A673 (cell line): ENCODE data around the gene TWSG1. TPM values are rescaled to one million over a fixed set of nuclear protein-coding genes. Genes with fewer than 3 reads are reported as not detected.

Experiments used
- Bru-seq: library from RNA; stranded (reverse); fragments of 400-500 nt; gene quantifications from one replicate; lab custom pipeline; 2021; lab: Mats Ljungman, UMichigan
- BruChase-seq, 2 experiments: library from RNA; stranded (reverse); fragments of 400-500 nt; gene quantifications; one replicate each; lab custom pipeline; 2021; lab: Mats Ljungman, UMichigan
- BruUV-seq: library from RNA; stranded (reverse); fragments of 400-500 nt; replicated peaks from 2 replicates; lab custom pipeline; 2021; lab: Mats Ljungman, UMichigan
- CTCF ChIA-PET: fragments of 300-600 bp; sonication (Branson Sonifier 250); formaldehyde crosslinking; loops from one replicate; lab custom pipeline; 2022; ENCODE audit warnings: antibody characterized with exemption; lab: Charles Lee
- POLR2A ChIA-PET: fragments of 300-600 bp; sonication (Branson Sonifier 250); formaldehyde crosslinking; loops from one replicate; lab custom pipeline; 2022; ENCODE audit warnings: antibody characterized with exemption; ENCODE audit not compliant: low non-redundant PET; lab: Charles Lee
- DNase-seq: peaks from one replicate; pipeline ENCODE4 v3.0.0-alpha.2; 2015; ENCODE audit warnings: low spot score
- H3K27ac ChIP-seq: fragments of 200-600 bp; sonication (generic); 2 replicates; pipeline ENCODE4 v1.5.1; 2016; ENCODE audit warnings: mixed run types, low read depth, mild to moderate bottlenecking, mixed read lengths, antibody characterized with exemption, low read length; ENCODE audit not compliant: poor library complexity, severe bottlenecking
- H3K27me3 ChIP-seq: fragments of 200-600 bp; sonication (generic); replicated peaks from 2 replicates; pipeline ENCODE4 v1.6.1; 2017; ENCODE audit warnings: mixed run types, low read depth, mild to moderate bottlenecking, mixed read lengths, antibody characterized with exemption, low read length; ENCODE audit not compliant: insufficient read depth, poor library complexity
- H3K36me3 ChIP-seq: fragments of 200-600 bp; sonication (generic); 2 replicates; pipeline ENCODE4 v1.6.1; 2016; ENCODE audit warnings: mixed run types, mild to moderate bottlenecking, mixed read lengths, antibody characterized with exemption, low read length; ENCODE audit not compliant: insufficient read depth, poor library complexity, severe bottlenecking
- H3K4me1 ChIP-seq: fragments of 200-600 bp; sonication (generic); 2 replicates; pipeline ENCODE4 v1.6.1; 2017; ENCODE audit warnings: mixed run types, mild to moderate bottlenecking, mixed read lengths, antibody characterized with exemption, low read length; ENCODE audit not compliant: insufficient read depth, poor library complexity, severe bottlenecking
- H3K4me3 ChIP-seq: fragments of 200-600 bp; sonication (generic); 2 replicates; pipeline ENCODE4 v1.5.1; 2016; ENCODE audit warnings: low read depth, mixed run types, mild to moderate bottlenecking, mixed read lengths, low read length; ENCODE audit not compliant: poor library complexity, severe bottlenecking
- H3K9me3 ChIP-seq: fragments of 200-600 bp; sonication (generic); 2 replicates; pipeline ENCODE4 v1.6.1; 2016; ENCODE audit warnings: mixed run types, low read depth, mild to moderate bottlenecking, mixed read lengths, antibody characterized with exemption, low read length; ENCODE audit not compliant: poor library complexity, severe bottlenecking
- EZH2 ChIP-seq: fragments of 200-600 bp; sonication (generic); IDR thresholded peaks from 2 replicates; pipeline ENCODE4 v1.6.1; 2017; ENCODE audit warnings: borderline replicate concordance, low read depth, mild to moderate bottlenecking, mixed read lengths, antibody characterized with exemption, low read length; ENCODE audit not compliant: poor library complexity, severe bottlenecking
- intact Hi-C: fragments of 100-400 bp; cut with micrococcal nuclease; formaldehyde crosslinking; loops from one replicate; pipeline ENCODE4 v1.10.0; 2022; ENCODE audit not compliant: unreplicated experiment
- long read RNA-seq: library from polyadenylated mRNA; stranded (forward); transcript quantifications from one replicate; pipeline ENCODE4 v2.0.0, GENCODE V29; 2022
- total RNA-seq: library from RNA; stranded (reverse); gene quantifications from 2 replicates; pipeline ENCODE4 v1.2.3, GENCODE V29; 2021
- TF ChIP-seq, protein P1 (sequence below): fragments of 300-800, 200-600 bp; sonication (generic); conservative IDR thresholded peaks from 2 replicates; pipeline ENCODE4 v1.5.1; 2017; ENCODE audit warnings: low read depth, mild to moderate bottlenecking, antibody characterized with exemption, low read length, moderate library complexity, mixed read lengths

TWSG1 gene
- total RNA-seq, result 33.6 and 34.9 TPM in 2 replicates
- Bru-seq, nascent RNA, result percentile 77 among the genes with signal in this experiment
- BruChase-seq, experiment 1, labeled RNA remaining after a 2-hour chase, result percentile 72 among the genes with signal in this experiment
- BruChase-seq, experiment 2, labeled RNA remaining after a 6-hour chase, result percentile 83 among the genes with signal in this experiment
- long read RNA-seq, transcript TWSG1-201 (5 exons, 3,756 nt), result major isoform, 105 of 141 reads
- long read RNA-seq, partial matches to known transcripts, result 4 of 141 reads
- long read RNA-seq, other reads (novel, unspliced or antisense), result 30 of 141 reads

- peak; percentile 98 for DNase-seq
- TF ChIP-seq, protein P1, sequence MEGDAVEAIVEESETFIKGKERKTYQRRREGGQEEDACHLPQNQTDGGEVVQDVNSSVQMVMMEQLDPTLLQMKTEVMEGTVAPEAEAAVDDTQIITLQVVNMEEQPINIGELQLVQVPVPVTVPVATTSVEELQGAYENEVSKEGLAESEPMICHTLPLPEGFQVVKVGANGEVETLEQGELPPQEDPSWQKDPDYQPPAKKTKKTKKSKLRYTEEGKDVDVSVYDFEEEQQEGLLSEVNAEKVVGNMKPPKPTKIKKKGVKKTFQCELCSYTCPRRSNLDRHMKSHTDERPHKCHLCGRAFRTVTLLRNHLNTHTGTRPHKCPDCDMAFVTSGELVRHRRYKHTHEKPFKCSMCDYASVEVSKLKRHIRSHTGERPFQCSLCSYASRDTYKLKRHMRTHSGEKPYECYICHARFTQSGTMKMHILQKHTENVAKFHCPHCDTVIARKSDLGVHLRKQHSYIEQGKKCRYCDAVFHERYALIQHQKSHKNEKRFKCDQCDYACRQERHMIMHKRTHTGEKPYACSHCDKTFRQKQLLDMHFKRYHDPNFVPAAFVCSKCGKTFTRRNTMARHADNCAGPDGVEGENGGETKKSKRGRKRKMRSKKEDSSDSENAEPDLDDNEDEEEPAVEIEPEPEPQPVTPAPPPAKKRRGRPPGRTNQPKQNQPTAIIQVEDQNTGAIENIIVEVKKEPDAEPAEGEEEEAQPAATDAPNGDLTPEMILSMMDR, result peak; percentile 41; the same call in 1 of the 2 replicates
- TF ChIP-seq EZH2, result no peak
Measured at GRCh38 chr18:9334329-9334972, at the start of gene TWSG1. TWSG1 (plus strand) TSS chr18:9334773; CDS start chr18:9337230, 2,457 bp downstream.

GRCh38 chr18:9285604-9286003, 49.0 kb upstream of the TWSG1 start:
- intact Hi-C loops, result no loop called here
- TF ChIP-seq, protein P1, result no peak
- TF ChIP-seq EZH2, result no peak
- POLR2A ChIA-PET, result no interaction called here
- DNase-seq, result no peak
- Histone ChIP-seq H3K9me3 (no peaks in the 10 kb centered on the region), H3K36me3 (no peaks in the 10 kb centered on the region), H3K4me3 (no peak overlapping the region), H3K27me3 (no peaks in the 10 kb centered on the region), H3K27ac (no peak overlapping the region), H3K4me1 (peaks cover 6% of the 10 kb centered on the region)
- BruUV-seq, result no TSS peak
- CTCF ChIA-PET, result no interaction called here

More at GRCh38 chr18:9334329-9334972, at the start of gene TWSG1:
- Histone ChIP-seq H3K27me3 (no peaks in the 10 kb centered on the region), H3K36me3 (peaks cover 6% of the 10 kb centered on the region), H3K9me3 (no peaks in the 10 kb centered on the region), H3K4me1 (peaks cover 9% of the 10 kb centered on the region), H3K4me3 (peak within 1 kb of the TSS; percentile 87), H3K27ac (peak within 1 kb of the TSS; percentile 78)
- CTCF ChIA-PET, result interaction anchor here (0.6 to 0.8 kb wide), 5 partner anchors 13 to 910 kb away, joined by 3 to 14 read pairs (median 4); no protein-coding TSS in a partner anchor
- no TSS peak for BruUV-seq
- intact Hi-C loops, result loop anchor here (1.0 to 2.0 kb wide), 3 partner anchors 183 to 262 kb away; partner anchors contain the start of gene ANKRD12
- POLR2A ChIA-PET, result interaction anchor here (0.6 kb wide), 1 partner anchor 217 kb away, joined by 4 read pairs; no protein-coding TSS in a partner anchor

DNA sequence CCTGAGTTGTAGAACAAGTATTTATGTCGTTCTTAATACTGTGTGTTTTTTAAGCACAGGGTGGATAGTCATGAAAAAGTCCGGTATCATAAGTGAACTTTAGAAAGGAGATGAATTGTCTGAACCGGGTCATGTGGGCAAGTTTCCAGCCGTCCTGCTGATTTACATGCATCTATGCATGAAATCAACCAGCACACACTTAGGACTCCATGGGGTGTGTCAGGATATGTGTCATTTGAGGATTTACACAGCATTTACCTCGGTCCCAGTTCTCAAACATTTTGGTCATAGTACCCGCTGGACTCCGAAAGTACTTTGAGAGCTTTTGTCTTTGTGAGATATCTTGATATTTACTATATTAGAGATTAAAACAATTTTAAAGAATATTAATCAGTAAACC, 47.5 kb upstream of the TWSG1 start:
- peak overlapping the region; percentile 1 for H3K4me3 ChIP-seq
- no peaks in the 10 kb centered on the region for H3K9me3 ChIP-seq
- no peak overlapping the region for H3K27ac ChIP-seq
- no TSS peak for BruUV-seq
- no peaks in the 10 kb centered on the region for H3K27me3 ChIP-seq
- TF ChIP-seq EZH2, result no peak
- TF ChIP-seq, protein P1, result no peak
- ChIA-PET CTCF (no interaction called here), POLR2A (no interaction called here)
- peak; percentile 82 for DNase-seq
- intact Hi-C loops, result no loop called here
- peaks cover 6% of the 10 kb centered on the region for H3K4me1 ChIP-seq
- no peaks in the 10 kb centered on the region for H3K36me3 ChIP-seq
